Embryonic facial prominence (tissue), 1 donor: ENCODE data around the gene C8A.

Experiments used
- DNase-seq: peaks from one replicate; pipeline ENCODE4 v3.0.0-alpha.2; 2016; ENCODE audit errors: extremely low spot score

The C8A gene

DNA sequence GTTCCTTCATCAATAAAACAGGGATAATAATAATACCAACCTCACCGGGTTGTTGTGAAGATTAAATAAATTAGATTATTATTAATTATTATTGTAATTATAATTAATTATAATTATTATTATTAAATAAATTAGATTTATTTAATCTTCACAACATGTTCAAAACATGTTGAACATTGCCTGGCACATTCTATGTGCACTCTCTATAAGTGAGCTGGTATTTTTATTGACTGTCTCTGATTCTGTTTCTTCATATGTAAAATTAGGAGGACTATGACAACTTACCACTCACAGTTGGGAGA is 112.1 kb downstream of the C8A start:
- no peak for DNase-seq

DNA sequence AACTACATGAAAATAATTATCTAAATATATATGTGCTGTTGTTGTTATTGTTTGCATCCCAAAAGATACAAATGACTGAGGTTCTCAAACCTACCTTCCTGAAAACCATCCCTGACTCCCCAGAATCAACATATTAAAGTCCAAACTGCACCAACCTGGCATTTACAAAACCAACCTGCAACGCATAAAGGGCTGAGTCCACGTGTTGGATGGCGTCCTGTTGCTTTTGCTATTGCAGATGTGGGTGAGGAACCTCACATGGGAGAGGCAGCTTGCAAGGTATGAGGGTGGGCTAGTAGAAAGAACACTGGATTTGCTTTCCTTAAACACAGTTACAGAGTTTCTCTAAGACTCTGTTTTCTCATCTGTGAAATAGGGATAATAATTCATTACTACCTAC is 112.8 kb downstream of the C8A start:
- DNase-seq = no peak
